A673 (cell line): ENCODE results near the gene CAP2.

Source experiments
- EZH2 ChIP-seq: fragments of 200-600 bp; sonication (generic); IDR thresholded peaks from 2 replicates; pipeline ENCODE4 v1.6.1; 2017; ENCODE audit warnings: borderline replicate concordance, low read depth, mild to moderate bottlenecking, mixed read lengths, antibody characterized with exemption, low read length; ENCODE audit not compliant: poor library complexity, severe bottlenecking
- TF ChIP-seq, protein P1 (sequence below): fragments of 300-800, 200-600 bp; sonication (generic); conservative IDR thresholded peaks from 2 replicates; pipeline ENCODE4 v1.5.1; 2017; ENCODE audit warnings: low read depth, mild to moderate bottlenecking, antibody characterized with exemption, low read length, moderate library complexity, mixed read lengths

DNA sequence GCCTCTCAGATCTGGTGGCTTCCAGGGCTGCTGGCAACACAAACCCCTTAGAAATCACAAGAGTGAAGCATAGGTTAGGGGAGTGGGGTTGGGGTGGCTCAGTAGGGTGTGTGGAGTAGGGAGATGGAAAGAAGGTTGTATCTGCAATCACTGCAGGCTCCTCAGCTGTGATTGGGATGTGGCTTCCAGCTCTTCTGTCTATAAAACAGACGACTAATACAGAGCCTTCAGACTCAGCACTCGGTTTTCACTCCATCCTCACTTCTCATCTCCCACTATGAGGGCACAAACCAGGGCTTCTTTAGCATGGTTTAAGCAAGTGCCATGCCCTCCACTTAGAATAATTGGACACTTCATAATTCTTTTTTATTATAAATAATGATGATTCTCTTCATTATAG lies 46.4 kb upstream of the CAP2 start:
- TF ChIP-seq, protein P1, sequence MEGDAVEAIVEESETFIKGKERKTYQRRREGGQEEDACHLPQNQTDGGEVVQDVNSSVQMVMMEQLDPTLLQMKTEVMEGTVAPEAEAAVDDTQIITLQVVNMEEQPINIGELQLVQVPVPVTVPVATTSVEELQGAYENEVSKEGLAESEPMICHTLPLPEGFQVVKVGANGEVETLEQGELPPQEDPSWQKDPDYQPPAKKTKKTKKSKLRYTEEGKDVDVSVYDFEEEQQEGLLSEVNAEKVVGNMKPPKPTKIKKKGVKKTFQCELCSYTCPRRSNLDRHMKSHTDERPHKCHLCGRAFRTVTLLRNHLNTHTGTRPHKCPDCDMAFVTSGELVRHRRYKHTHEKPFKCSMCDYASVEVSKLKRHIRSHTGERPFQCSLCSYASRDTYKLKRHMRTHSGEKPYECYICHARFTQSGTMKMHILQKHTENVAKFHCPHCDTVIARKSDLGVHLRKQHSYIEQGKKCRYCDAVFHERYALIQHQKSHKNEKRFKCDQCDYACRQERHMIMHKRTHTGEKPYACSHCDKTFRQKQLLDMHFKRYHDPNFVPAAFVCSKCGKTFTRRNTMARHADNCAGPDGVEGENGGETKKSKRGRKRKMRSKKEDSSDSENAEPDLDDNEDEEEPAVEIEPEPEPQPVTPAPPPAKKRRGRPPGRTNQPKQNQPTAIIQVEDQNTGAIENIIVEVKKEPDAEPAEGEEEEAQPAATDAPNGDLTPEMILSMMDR: no peak
- no peak for TF ChIP-seq EZH2
